Panc1 (cell line): ENCODE results near the gene WAPL. TPM values are rescaled to one million over a fixed set of nuclear protein-coding genes. Genes with fewer than 3 reads are reported as not detected.
"Not testable (repeated sequence)": the region's sequence is repeated elsewhere in the genome, so short reads cannot be mapped to it uniquely, and the experiment has no call there.

Experiments used
- ATAC-seq: fragments of 200-7000 bp; cut with Tn5 transposase; 2 replicates; pipeline ENCODE4 v1.9.1; 2020; ENCODE audit warnings: mild to moderate bottlenecking, moderate library complexity
- BruUV-seq: library from RNA; stranded (reverse); fragments of 400-500 nt; replicated peaks from 2 replicates; lab custom pipeline; 2021; lab: Mats Ljungman, UMichigan
- CTCF ChIA-PET: fragments of 300-600 bp; sonication (Branson Sonifier 250); formaldehyde crosslinking; loops from one replicate; lab custom pipeline; 2022; ENCODE audit warnings: antibody characterized with exemption; lab: Charles Lee
- POLR2A ChIA-PET: fragments of 300-600 bp; sonication (Branson Sonifier 250); formaldehyde crosslinking; loops from one replicate; lab custom pipeline; 2022; ENCODE audit warnings: antibody characterized with exemption; lab: Charles Lee
- DNase-seq: peaks from one replicate; pipeline ENCODE4 v3.0.0-alpha.2; 2010; ENCODE audit warnings: low read depth, low spot score
- H3K27ac ChIP-seq: 2 replicates; pipeline ENCODE4 v1.5.1; 2011; ENCODE audit warnings: mild to moderate bottlenecking, low read length, inconsistent platforms
- H3K27me3 ChIP-seq: fragments of 200-500 bp; sonication (Bioruptor generic); 2 replicates; pipeline ENCODE4 v1.6.0; 2014; ENCODE audit warnings: low read length, inconsistent platforms; ENCODE audit not compliant: control insufficient read depth, insufficient read depth
- H3K36me3 ChIP-seq: fragments of 200-500 bp; sonication (Bioruptor generic); 2 replicates; pipeline ENCODE4 v1.5.1; 2014; ENCODE audit warnings: inconsistent platforms, mild to moderate bottlenecking, low read length, moderate library complexity; ENCODE audit not compliant: control insufficient read depth, insufficient read depth
- H3K4me1 ChIP-seq: 2 replicates; pipeline ENCODE4 v1.5.1; 2011; ENCODE audit warnings: inconsistent platforms, mild to moderate bottlenecking, low read length, moderate library complexity; ENCODE audit not compliant: control insufficient read depth, insufficient read depth
- H3K4me3 ChIP-seq, 2 experiments: 2 replicates each; pipeline ENCODE4 v1.5.1; 2011 to 2012; ENCODE audit warnings: low read depth in 2 of 2, low read length in 2 of 2, mild to moderate bottlenecking in 2 of 2, inconsistent platforms in 1 of 2, moderate library complexity in 1 of 2
- H3K9me3 ChIP-seq: fragments of 200-500 bp; sonication (Bioruptor generic); 2 replicates; pipeline ENCODE4 v1.5.1; 2014; ENCODE audit warnings: low read depth, mild to moderate bottlenecking, inconsistent platforms, low read length, moderate library complexity; ENCODE audit not compliant: control insufficient read depth, insufficient read depth
- CTCF ChIP-seq: fragments of 450-650 bp; IDR thresholded peaks from 2 replicates; pipeline ENCODE4 v1.5.1; 2017; ENCODE audit warnings: mild to moderate bottlenecking
- POLR2AphosphoS5 ChIP-seq: IDR thresholded peaks from 2 replicates; pipeline ENCODE4 v1.6.1; 2012; ENCODE audit warnings: mild to moderate bottlenecking, low read depth, low read length, moderate library complexity
- SIN3A ChIP-seq: IDR thresholded peaks from 2 replicates; pipeline ENCODE4 v1.6.1; 2012; ENCODE audit warnings: low read depth, mild to moderate bottlenecking, low read length, moderate library complexity, borderline replicate concordance; ENCODE audit not compliant: insufficient read depth
- TCF7L2 ChIP-seq: IDR thresholded peaks from 2 replicates; pipeline ENCODE4 v1.6.1; 2011; ENCODE audit warnings: mild to moderate bottlenecking, low read depth, low read length, inconsistent platforms
- in situ Hi-C: cut with HindIII; loops from 2 replicates; pipeline ENCODE4 v1.10.0; 2016; ENCODE audit warnings: low sequenced_read_pairs, low pct_unique_long_range_greater_than_20kb
- intact Hi-C: fragments of 100-400 bp; cut with micrococcal nuclease; formaldehyde crosslinking; loops from one replicate; pipeline ENCODE4 v1.10.0; 2022; ENCODE audit not compliant: unreplicated experiment
- total RNA-seq: library from RNA; stranded (reverse); gene quantifications from one replicate; pipeline ENCODE4 v1.2.1, GENCODE V29; 2021; ENCODE audit not compliant: unreplicated experiment
- TF ChIP-seq, protein P1 (sequence below), 2 experiments: IDR thresholded peaks; 2 replicates each; pipeline ENCODE4 v1.6.1; 2011 to 2012; ENCODE audit warnings: low read depth in 2 of 2, control low read depth in 1 of 2, low read length in 1 of 2, mild to moderate bottlenecking in 1 of 2, moderate library complexity in 1 of 2; ENCODE audit not compliant: insufficient read depth in 1 of 2

Gene WAPL
- total RNA-seq, 1 experiment from 2014 or later, result 56.2 TPM

DNA sequence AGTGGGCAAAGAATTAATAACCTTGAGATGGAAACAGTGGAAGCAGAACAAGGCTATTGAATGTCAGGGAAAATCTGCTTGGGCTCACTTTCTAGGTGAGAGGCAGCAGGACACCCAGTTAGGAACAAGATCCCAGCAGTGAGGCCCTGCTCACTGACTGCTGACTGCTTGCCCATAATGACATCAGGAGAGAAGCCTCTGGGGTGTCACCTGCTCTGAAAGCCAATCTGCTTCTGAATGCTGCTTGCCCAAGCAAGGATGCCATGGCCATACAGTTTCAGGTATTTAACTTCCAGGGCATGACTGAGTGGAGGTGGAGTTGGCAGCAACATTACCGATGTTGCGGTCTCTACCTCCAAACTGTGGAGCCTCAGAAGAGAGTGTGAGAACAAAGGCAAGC, 11.7 kb upstream of the WAPL start:
- Histone ChIP-seq H3K4me3 (no peak overlapping the region), H3K36me3 (no peaks in the 10 kb centered on the region), H3K27me3 (no peaks in the 10 kb centered on the region), H3K4me1 (peaks cover 5% of the 10 kb centered on the region; the same call in 1 of the 2 replicates), H3K9me3 (no peaks in the 10 kb centered on the region), H3K27ac (no peak overlapping the region)
- DNase-seq (no peak), ATAC-seq (no peak)
- ChIA-PET POLR2A (no interaction called here), CTCF (no interaction called here)
- in situ Hi-C loops (no loop called here), intact Hi-C loops (no loop called here)
- BruUV-seq, result no TSS peak
- TF ChIP-seq POLR2AphosphoS5 (no peak), SIN3A (no peak), TCF7L2 (no peak), CTCF (no peak)

- DNase-seq, intact Hi-C loops, H3K36me3 ChIP-seq, H3K27me3 ChIP-seq, CTCF ChIA-PET, in situ Hi-C loops, H3K4me1 ChIP-seq, BruUV-seq, H3K4me3 ChIP-seq, ATAC-seq, H3K27ac ChIP-seq, H3K9me3 ChIP-seq: not testable (repeated sequence)
- POLR2A ChIA-PET, result interaction anchor here (0.6 kb wide), 1 partner anchor 13 kb away, joined by 11 read pairs; no protein-coding TSS in a partner anchor
These were observed 7.1 kb upstream of the WAPL start for GRCh38 chr10:86528736-86529135.

DNA sequence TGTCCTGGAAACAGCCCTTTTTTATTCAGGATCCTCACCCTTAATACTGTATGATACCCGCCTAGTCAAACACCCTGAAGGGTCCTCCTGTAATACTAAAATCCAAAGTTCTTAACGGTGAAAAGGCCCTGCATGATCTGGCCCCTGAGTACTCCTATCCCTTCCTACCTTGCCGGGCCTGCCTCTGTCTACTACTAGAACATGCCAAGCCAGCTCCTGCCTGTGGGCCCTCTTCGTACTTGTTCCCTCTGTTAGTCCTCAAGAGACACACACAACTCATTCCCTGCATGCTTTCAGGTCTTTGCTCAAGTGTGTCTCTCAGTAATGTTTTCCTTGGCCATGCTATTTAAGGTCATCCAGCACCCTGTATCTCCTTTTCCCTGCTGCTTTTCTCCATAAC, 5.0 kb upstream of the WAPL start:
- Histone ChIP-seq H3K27ac (no peak overlapping the region), H3K27me3 (no peaks in the 10 kb centered on the region), H3K36me3 (no peaks in the 10 kb centered on the region; the same call in 1 of the 2 replicates), H3K4me3 (no peak overlapping the region), H3K9me3 (no peaks in the 10 kb centered on the region), H3K4me1 (peaks cover 20% of the 10 kb centered on the region)
- DNase-seq (no peak), ATAC-seq (no peak)
- intact Hi-C loops, result no loop called here
- CTCF ChIA-PET, result no interaction called here
- no TSS peak for BruUV-seq
- in situ Hi-C loops, result no loop called here
- TF ChIP-seq, protein P1, sequence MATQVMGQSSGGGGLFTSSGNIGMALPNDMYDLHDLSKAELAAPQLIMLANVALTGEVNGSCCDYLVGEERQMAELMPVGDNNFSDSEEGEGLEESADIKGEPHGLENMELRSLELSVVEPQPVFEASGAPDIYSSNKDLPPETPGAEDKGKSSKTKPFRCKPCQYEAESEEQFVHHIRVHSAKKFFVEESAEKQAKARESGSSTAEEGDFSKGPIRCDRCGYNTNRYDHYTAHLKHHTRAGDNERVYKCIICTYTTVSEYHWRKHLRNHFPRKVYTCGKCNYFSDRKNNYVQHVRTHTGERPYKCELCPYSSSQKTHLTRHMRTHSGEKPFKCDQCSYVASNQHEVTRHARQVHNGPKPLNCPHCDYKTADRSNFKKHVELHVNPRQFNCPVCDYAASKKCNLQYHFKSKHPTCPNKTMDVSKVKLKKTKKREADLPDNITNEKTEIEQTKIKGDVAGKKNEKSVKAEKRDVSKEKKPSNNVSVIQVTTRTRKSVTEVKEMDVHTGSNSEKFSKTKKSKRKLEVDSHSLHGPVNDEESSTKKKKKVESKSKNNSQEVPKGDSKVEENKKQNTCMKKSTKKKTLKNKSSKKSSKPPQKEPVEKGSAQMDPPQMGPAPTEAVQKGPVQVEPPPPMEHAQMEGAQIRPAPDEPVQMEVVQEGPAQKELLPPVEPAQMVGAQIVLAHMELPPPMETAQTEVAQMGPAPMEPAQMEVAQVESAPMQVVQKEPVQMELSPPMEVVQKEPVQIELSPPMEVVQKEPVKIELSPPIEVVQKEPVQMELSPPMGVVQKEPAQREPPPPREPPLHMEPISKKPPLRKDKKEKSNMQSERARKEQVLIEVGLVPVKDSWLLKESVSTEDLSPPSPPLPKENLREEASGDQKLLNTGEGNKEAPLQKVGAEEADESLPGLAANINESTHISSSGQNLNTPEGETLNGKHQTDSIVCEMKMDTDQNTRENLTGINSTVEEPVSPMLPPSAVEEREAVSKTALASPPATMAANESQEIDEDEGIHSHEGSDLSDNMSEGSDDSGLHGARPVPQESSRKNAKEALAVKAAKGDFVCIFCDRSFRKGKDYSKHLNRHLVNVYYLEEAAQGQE (IDR thresholded peaks at IDR 0.05; ENCODE audit: insufficient read depth in 1 of 2, low read depth in 2 of 2, low read length in 1 of 2), result no peak
- TF ChIP-seq POLR2AphosphoS5 (no peak), TCF7L2 (no peak), CTCF (no peak), SIN3A (no peak)
- POLR2A ChIA-PET, result interaction anchor here (0.5 kb wide), 1 partner anchor 225 kb away, joined by 3 read pairs; no protein-coding TSS in a partner anchor

- POLR2A ChIA-PET, result interaction anchor here (0.6 kb wide), 2 partner anchors 30 to 69 kb away, joined by 5 read pairs; no protein-coding TSS in a partner anchor
- H3K4me1 ChIP-seq, result peaks cover 20% of the 10 kb centered on the region
- intact Hi-C loops, H3K27ac ChIP-seq, H3K9me3 ChIP-seq, BruUV-seq, H3K36me3 ChIP-seq, H3K27me3 ChIP-seq, DNase-seq, in situ Hi-C loops, H3K4me3 ChIP-seq, ATAC-seq: not testable (repeated sequence)
- CTCF ChIA-PET, result interaction anchor here (0.6 kb wide), 1 partner anchor 9 kb away, joined by 6 read pairs; no protein-coding TSS in a partner anchor
These were observed 4.1 kb upstream of the WAPL start for GRCh38 chr10:86525713-86526112.
